ENCODE measurements around the gene THEM5.
A peak's percentile ranks its signal among the peaks of the same experiment; 100 is the strongest.
"Not testable (repeated sequence)": the region's sequence is repeated elsewhere in the genome, so short reads cannot be mapped to it uniquely, and the experiment has no call there.

The THEM5 gene, protein sequence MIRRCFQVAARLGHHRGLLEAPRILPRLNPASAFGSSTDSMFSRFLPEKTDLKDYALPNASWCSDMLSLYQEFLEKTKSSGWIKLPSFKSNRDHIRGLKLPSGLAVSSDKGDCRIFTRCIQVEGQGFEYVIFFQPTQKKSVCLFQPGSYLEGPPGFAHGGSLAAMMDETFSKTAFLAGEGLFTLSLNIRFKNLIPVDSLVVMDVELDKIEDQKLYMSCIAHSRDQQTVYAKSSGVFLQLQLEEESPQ

DNA sequence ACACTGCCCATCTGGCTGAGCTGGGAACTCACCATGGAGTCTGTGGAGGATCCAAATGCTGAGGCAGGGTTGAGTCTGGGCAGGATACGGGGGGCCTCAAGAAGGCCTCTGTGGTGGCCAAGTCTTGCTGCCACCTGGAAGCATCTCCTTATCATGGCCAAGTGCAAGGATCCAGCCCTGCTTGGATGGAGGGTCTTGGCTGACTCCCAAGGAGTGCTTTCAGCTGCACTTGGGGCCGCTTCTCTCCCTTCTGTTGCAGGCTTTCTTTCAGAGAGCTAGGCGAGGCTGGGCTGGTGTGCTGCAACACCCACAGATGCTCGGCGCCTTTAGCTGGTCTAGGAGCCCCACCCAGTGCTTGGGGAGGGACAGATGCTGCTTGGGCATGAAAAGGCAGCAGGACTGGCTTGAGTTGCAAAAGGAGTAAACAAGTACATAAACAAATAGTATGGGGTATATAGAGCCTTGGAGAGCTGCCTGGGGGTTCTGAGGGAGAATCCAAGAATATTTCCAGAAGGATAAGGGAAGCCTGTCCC, at the start of gene THEM5:
THEM5 (minus strand) TSS at position 302 of the 533 bp plus-strand sequence; CDS start at position 155, 147 bp downstream.
- DNase-seq, result no peak

DNA sequence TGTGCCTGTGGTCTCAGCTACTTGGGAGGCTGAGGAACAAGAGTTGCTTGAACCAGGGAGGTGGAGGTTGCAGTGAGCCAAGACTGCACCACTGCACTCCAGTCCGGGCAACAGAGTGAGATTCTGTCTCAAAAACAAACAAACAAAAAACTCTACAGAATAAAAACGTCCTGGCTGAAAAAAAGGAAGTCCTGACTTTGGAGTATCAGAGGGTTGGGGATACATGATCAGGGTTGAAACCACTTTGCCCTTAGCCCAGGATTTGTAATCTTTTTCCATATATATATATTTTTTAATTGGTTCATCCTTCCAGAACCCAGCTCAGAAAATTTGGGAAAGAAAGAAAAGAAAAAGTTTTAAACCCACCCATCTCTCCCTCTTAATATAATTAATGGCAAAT, 49.3 kb upstream of the THEM5 start:
- DNase-seq, result no peak

DNA sequence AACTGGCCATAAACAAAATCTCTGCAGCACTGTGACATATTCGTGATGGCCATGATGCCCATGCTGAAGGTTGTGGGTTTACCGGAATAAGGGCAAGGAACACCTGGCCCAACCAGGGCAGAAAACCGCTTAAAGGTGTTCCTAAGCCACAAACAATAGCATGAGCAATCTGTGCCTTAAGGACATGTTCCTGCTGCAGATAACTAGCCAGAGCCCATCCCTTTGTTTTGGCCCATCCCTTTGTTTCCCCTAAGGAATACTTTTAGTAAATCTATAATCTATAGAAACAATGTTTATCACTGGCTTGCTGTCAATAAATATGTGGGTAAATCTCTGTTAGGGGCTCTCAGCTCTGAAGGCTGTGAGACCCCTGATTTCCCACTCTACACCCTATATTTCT, 47.3 kb upstream of the THEM5 start:
- DNase-seq, result not testable (repeated sequence)

DNA sequence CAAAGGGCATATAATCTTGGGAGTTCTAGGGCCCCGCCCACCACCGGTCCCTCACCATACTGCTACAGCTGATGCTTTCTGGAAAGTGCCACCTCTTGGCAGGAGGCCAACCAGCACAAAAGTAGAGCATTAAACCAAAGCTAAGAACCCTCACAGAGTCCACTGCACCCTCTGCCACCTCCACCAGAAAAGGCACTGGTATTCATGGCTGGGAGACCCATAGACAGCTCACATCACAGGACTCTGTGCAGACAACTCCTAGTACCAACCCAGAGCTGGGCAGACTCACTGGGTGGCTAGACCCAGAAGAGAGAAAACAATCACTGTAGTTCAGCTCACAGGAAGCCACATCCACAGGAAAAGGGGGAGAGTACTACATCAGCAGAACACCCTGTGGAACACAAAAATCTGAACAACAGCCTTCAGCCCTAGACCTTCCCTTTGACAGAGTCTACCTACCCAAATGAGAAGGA, 45.0 kb upstream of the THEM5 start:
- peak; percentile 61 for DNase-seq

DNA sequence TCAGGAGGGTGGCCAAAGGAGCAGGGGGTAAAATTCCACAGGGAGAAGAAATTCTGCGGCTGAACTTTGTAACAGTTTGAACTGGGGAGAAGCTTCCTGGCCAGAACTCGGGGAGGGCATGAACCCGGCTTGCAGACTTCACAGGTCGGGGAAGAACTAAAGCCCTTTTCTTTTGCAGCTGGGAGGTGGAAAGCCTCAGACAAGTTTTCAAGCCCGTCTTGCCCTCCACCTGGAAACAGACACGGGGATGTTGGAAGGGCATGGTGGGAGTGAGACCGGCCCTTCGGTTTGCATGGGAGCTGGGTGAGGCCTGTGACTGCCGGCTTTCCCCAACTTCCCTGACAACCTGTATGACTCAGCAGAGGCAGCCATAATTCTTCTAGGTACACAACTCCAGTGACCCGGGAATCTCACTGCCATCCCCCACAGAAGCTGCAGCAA, 44.5 kb upstream of the THEM5 start:
- DNase-seq, result no peak

DNA sequence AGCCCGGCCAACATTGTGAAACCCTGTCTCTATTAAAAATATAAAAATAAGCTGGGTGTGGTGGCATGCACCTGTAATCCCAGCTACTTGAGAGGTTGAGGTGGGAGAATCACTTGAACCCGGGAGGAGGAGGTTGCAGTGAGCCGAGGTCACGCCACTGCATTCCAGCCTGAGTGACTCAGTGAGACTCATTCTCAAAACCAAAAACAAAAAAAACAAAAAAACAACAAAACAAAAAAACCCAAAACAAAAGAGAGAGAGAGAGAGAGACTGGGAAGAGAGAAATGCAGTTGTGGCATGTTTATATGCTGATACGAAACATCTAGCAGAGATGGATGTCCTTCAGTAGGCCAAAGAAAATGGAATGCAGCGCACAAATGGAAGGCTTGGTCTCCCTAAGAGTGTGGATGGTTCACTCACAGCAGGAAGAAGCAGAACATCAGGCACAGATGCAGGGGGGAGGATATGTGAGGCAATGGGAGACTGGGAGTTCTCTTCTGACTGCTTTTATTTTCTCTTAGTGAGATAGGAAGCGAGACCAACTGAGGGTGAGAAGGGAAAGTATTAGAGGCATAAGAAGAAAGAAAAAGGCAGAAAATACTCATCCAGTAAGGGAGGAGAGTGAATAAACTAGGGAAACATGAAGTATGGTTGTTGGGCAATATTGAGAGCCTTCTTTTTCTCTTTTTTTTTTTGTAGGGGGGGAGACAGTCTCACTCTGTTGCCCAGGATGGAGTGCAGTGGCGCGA, 39.8 kb upstream of the THEM5 start:
- no peak for DNase-seq

DNA sequence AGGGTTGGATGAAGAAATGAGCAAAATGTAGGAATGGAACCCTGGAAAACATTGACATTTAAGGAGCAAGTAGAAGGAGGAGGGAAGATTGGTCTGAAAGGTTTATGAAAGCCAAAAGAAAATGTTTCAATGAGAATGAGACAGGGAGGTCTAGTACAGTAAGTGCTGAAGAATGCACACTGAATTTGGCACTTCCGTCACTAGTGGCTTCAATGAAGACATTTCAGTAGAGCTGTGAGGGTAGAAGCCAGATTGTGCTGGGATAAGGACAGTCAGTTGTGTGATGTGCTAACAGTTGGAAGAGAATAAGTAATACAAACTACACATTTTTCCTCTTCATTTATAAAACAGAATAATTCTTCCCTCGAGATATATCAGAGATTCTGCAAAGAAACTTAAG, 38.7 kb upstream of the THEM5 start:
- DNase-seq, result no peak

DNA sequence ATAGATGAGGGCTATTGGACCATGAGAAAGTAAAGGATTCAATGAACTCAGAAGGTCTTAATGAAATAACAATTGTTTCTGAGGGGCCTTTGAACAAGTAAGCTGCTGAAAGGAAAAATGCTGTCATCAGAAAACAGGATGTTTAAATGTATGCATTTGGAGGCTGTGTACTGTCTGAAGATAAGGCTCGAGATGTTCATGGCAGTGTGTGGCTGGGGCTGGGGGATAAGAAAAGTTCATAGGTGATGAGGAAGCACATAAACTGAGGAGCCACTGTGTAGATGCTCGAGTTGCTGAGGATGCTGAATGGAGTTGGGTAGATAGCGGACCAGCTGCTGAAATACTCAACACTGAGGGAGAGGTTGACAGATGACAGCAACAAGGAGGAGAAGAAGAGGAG, 38.0 kb upstream of the THEM5 start:
- no peak for DNase-seq

DNA sequence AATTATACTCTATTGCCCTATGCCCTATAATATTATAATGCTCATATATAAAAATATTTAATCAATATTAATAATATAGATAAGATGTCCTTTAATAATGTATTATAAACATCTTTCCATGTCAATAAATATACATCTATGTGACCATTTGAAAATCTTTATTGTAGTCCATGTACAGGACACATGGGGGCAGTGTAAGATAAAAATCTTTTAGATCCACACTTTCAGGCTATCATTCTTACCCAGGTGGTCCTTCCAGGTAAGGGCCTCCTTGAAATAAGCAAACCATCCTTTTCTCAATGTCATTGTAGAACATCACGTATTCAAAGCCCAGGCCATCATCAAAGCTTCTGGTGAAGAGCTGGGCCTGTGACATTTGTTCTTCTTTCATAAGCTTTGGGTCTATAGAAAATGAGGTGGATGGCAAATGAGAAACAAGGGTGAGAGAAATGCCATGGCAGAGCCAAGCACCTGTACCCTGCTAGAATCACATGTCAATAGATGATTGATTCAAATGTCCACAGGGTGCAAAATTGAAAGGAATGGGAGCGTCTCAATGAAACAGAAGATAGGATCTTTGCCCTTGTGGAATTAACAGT, 35.6 kb upstream of the THEM5 start:
- no peak for DNase-seq

DNA sequence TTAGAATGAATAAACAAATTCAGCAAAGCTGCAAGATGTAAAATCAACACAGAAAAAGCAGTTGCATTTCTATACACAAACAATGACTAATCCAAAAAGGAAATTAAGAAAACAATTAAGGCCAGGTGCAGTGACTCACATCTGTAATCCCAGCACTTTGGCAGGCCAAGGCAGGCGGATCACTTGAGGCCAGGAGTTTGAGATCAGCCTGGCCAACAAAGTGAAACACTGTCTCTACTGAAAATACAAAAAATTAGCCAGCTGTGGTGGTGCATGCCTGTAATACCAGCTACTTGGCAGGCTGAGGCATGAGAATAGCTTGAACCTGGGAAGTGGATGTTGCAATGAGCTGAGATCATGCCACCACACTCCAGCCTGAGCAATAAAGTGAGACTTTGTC, 33.5 kb upstream of the THEM5 start:
- no peak for DNase-seq

DNA sequence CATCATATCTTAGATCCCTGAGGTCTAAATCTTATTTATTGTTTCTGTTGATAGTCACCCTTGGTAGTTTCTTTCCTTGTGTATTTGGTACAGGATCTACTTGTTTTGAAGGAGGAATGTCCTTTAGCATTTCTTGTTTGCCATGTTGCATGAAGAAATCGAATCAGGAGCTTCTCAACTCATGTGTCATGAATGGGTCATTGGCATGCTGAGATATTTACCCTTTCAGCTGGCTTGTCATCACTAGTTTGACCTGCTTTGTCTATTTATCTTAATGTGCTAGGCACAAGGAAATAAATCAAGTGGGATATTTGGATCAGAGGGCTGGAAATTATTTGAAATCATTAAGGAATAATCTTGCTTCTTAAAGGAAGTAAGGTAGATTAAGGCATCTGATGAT, 32.0 kb upstream of the THEM5 start:
- no peak for DNase-seq

DNA sequence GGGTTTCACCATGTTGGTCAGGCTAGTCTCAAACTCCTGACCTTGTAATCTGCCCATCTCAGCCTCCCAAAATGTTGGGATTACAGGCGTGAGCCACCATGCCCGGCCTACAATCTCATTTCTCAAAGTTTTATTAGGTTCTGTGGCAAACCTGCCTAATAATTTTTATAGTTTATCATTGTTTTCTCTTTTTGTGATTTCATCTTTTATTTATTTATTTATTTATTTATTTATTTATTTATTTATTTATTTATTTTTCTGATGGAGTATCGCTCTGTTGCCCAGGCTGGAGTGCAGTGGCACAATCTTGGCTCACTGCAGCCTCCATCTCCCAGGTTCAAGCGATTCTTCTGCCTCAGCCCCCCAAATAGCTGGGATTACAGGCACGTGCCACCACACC, 31.4 kb upstream of the THEM5 start:
- not testable (repeated sequence) for DNase-seq

DNA sequence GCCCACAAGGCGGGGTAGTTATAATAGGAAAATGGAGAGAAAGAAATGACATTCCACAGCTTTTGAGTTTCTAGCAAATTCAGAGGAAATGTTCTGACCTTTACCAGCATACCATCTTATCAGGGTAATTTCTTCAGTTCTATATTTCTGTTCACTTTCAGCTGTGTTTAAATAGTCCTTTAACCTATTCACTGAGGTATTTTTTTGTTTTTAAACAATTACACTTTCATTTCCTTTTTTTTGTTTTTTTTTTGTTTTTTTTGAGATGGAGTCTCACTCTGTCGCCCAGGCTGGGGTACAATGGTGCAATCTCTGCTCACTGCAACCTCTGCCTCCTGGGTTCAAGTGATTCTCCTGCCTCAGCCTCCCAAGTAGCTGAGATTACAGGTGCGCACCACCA, 30.9 kb upstream of the THEM5 start:
- not testable (repeated sequence) for DNase-seq

DNA sequence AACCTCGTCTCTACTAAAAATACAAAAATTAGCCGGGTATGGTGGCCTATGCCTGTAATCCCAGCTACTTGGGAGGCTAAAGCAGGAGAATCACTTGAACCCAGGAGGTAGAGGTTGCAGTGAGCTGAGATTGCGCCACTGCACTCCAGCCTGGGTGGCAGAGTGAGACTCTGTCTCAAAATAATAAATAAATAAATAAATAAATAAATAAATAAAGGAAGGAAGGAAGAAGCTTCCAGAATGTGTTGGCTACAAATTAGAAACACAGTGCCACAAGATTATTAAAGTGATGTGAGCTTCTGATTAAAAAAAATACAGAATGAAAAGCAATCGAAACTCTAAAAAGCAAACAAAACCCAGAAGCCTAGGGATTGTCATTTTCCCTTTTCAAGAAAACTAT, 30.4 kb upstream of the THEM5 start:
- DNase-seq, result not testable (repeated sequence)

DNA sequence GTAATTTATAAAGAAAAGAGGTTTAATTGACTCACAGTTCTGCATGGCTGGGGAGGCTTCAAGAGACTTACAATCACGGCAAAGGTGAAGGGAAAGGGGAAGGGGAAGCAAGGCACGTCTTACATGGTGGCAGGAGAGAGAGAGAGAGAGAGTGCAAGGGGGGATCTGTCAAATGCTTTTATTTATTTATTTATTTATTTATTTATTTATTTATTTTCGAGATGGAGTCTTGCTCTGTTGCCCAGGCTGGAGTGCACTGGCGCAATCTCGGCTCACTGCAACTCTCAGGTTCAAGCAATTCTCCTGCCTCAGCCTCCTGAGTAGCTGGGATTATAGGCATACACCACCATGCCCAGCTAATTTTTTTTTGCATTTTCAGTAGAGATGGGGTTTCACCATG, 29.4 kb upstream of the THEM5 start:
- not testable (repeated sequence) for DNase-seq

DNA sequence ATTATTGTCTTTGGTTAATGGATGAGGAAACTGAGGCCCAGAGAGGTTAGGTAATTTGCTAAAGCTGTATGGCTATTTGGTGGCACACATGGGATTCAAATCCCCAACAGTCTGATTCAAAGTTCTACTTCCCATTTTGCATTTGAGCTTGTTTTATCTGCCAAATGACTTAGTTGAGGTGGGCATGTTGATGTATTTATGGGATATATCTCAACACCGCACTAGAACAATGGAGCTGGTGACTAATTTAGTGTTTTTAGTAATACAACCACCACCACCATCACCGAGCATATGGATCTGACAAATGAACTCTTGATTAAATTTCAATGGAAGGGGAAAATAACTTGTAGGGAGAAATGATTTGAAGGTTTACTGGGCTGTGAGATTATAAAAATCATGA, 29.0 kb upstream of the THEM5 start:
- DNase-seq, result no peak

DNA sequence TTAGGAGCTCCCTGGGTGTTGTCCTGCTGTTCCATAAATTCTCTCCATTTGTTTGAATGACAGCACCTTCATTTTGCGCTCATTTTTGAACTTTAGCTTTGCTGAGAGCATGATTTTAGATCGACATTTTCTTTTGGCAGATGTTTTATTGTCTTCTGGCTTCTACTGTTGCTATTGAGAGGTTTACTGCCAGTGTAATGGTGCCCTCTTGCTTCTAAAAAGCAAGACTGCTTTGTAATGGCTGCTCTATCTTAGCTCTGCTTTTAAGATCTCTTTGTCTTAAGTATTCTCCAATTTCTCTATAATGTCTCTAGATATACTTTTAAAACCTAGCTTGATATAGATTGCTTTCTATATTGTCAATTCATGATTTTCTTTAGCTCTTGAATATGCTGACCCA, 28.0 kb upstream of the THEM5 start:
- DNase-seq, result no peak

DNA sequence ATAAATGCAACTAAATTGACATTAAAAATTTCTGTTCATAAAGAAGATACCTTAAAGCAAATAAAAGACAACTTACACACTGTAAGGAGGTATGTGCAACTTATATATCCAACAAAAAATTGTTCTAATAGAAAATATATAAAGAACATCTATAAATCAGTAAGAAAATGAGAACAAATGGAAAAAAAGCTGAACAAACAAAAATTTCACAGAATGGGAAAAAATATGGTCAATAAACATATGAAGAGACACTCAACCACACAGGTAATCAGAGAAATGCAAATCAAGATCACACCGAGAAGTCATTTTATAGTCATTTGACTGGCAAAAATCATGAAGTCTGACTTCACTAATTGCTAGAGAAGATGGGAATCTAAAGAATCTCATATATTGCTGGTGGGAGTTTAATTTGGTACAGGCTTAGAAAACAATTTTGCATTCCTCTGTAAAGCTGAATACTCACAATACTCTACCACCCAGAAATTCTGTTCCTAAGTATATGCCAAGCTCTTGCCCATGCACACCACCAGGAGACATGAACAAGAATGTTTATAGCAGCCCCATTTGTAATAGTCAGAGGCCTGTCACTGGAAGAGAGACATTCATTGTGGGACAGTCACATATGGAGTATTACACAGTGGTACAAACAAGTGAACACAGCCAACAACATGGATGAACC, 22.0 kb upstream of the THEM5 start:
- DNase-seq, result no peak

DNA sequence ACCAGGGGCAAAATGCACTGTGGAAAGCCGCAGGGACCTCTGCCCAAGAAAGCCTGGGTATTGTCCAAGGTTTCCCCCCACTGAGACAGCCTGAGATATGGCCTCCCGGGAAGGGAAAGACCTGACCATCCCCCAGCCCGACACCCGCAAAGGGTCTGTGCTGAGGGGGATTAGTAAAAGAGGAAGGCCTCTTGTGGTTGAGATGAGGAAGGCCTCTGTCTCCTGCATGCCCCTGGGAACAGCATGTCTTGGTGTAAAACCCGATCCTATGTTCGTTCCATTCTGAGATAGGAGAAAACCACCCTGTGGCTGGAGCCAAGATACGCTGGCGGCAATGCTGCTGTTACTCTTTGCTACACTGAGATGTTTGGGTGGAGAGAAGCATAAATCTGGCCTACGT, 19.3 kb upstream of the THEM5 start:
- DNase-seq, result not testable (repeated sequence)

DNA sequence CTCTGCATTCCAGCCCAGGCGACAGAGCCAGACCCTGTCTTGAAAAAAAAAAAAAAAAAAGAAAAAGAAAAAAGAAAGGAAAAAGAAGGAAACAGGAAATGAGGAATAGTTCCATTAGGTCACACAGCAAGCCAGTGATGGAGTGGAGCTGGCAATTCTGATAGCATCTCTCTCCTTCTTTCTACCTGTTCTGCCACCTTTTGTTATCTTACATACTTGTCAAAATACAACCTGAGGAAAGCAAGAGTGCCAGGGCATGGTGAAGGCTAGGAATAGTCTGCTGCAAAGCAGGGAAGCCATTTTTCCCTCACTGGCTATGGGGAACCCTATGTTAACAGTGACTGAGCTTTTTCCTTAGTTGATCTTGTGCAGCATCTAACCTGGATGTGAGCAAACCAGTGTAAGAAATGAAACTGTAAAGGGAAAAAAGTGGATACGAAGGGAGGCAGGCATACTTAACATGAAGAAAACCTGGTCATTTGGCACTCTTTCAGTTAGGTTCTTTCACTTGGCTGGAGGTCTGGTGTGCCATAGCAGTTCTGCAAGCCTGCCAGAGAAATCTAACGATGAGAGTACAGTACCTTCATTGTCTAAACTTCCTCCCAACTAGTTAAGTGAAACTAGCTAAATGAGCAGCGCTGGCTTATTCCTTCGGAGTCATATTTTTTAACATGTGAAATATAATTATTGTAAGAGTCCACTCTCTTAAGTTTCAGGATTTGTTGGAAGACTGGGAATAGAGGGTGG, 17.9 kb upstream of the THEM5 start:
- no peak for DNase-seq

DNA sequence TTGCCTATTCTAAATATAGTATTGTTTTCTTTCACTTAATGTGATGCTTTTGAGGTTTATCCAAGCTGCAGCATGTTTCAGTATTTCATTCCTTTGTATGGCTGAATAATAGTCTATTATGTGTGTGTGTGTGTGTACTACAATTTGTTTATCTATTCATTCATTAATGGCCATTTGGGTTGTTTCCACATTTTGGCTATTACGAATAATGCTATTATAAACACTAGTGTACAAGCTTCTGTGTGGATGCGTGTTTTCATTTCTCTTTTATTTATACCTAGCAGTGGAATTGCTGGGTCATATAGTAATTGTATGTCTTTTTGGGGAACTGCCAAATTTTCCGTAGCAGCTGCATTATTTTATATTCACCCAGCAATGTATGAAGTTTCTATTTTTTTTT, 15.0 kb upstream of the THEM5 start:
- DNase-seq, result no peak

DNA sequence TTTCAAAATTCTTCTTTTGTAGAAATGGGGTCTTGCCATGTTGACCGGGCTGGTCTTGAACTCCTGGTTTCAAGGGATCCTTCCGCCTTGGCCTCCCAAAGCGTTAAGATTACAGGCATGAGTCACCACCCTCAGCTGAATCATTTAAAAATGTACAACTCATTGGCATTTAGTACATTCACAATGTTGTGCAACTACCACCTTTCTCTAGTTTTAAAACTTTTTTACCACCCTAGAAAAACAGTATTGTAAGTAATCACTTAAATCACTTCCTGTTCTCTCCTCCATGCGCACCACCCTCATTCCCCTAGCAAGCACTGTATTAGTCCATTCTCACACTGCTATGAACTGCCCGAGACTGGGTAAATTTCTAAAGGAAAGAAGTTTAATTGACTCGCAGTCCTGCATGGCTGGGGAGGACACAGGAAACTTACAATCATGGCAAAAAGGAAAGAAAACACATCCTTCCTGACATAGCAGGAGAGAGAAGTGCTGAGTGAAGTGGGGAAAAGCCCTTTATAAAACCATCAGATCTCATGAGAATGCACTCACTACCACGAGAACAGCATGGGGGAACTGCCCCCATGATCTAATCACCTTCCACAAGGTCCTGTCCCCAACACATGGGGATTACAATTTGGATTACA, 14.4 kb upstream of the THEM5 start:
- DNase-seq, result no peak

All from activated gamma-delta T cell treated with Interleukin-2 at 50 U/mL for 16 hours (primary cell).